Activated gamma-delta T cell (primary cell): ENCODE measurements around the gene CDC45.
"Not testable (repeated sequence)": the region's sequence is repeated elsewhere in the genome, so short reads cannot be mapped to it uniquely, and the experiment has no call there.

Experiments used
- DNase-seq: peaks from one replicate; lab custom pipeline; 2025; lab: John Stamatoyannopoulos, UW

The CDC45 gene

GRCh38 chr22:19527861-19528417 lies 48.2 kb downstream of the CDC45 start:
- DNase-seq = no peak

- no peak for DNase-seq
Measured at GRCh38 chr22:19529811-19530210, 50.1 kb downstream of the CDC45 start.

- DNase-seq = no peak
Measured at GRCh38 chr22:19530751-19531150, 51.0 kb downstream of the CDC45 start.

GRCh38 chr22:19531327-19531726 lies 51.6 kb downstream of the CDC45 start:
- not testable (repeated sequence) for DNase-seq

- no peak for DNase-seq
Measured at GRCh38 chr22:19533049-19533626, 53.4 kb downstream of the CDC45 start.

GRCh38 chr22:19533857-19534256 lies 54.1 kb downstream of the CDC45 start:
- DNase-seq = no peak

GRCh38 chr22:19535001-19535400 lies 55.3 kb downstream of the CDC45 start:
- no peak for DNase-seq

GRCh38 chr22:19536564-19536963 lies 56.8 kb downstream of the CDC45 start:
- no peak for DNase-seq

- DNase-seq = no peak
Measured at GRCh38 chr22:19537941-19538488, 58.3 kb downstream of the CDC45 start.

- no peak for DNase-seq
Measured at GRCh38 chr22:19540394-19540793, 60.7 kb downstream of the CDC45 start.

GRCh38 chr22:19543970-19544708 lies 64.4 kb downstream of the CDC45 start:
- no peak for DNase-seq

GRCh38 chr22:19545935-19546207 lies 66.2 kb downstream of the CDC45 start:
- no peak for DNase-seq

GRCh38 chr22:19546680-19547079 lies 67.0 kb downstream of the CDC45 start:
- no peak for DNase-seq

GRCh38 chr22:19547620-19548019 lies 67.9 kb downstream of the CDC45 start:
- no peak for DNase-seq

- not testable (repeated sequence) for DNase-seq
Measured at GRCh38 chr22:19548427-19548826, 68.7 kb downstream of the CDC45 start.

- DNase-seq = no peak
Measured at GRCh38 chr22:19548964-19549363, 69.2 kb downstream of the CDC45 start.

GRCh38 chr22:19549428-19549827 lies 69.7 kb downstream of the CDC45 start:
- DNase-seq = no peak

GRCh38 chr22:19550382-19550781 lies 70.7 kb downstream of the CDC45 start:
- no peak for DNase-seq

- DNase-seq = no peak
Measured at GRCh38 chr22:19553201-19553600, 73.5 kb downstream of the CDC45 start.

- DNase-seq = no peak
Measured at GRCh38 chr22:19554834-19555404, 75.2 kb downstream of the CDC45 start.

GRCh38 chr22:19555651-19556050 lies 75.9 kb downstream of the CDC45 start:
- no peak for DNase-seq

GRCh38 chr22:19556963-19557545 lies 77.3 kb downstream of the CDC45 start:
- DNase-seq = no peak
